GM21528 (cell line): Measurements from ENCODE around the gene RILPL1.
"Not testable (repeated sequence)": the region's sequence is repeated elsewhere in the genome, so short reads cannot be mapped to it uniquely, and the experiment has no call there.

Source experiments
- ATAC-seq: cut with Tn5 transposase; IDR thresholded peaks from one replicate; pipeline ENCODE4 v1.9.1; 2021; ENCODE audit warnings: mild to moderate bottlenecking, moderate library complexity; ENCODE audit not compliant: unreplicated experiment, low FRiP score

Gene RILPL1

GRCh38 chr12:123498126-123498825 lies 35.2 kb downstream of the RILPL1 start:
- ATAC-seq, result no peak

DNA sequence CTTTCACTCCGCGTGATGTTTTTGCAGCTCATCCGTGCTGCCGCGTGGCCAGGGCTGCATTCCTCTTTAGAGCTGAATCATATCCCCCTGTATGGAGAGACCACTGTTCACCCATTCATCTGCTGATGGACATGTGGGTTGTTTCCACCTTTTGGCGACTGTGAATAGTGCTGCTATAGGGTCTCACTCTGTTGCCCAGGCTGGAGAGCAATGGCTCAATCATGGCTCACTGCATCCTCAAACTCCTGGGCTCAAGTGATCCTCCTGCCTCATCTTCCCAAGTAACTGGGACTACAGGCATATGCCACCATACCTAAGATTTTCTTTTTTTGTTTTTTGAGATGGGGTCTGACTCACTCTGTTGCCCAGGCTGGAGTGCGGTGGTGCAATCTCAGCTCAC lies 36.5 kb downstream of the RILPL1 start:
- ATAC-seq, result no peak

DNA sequence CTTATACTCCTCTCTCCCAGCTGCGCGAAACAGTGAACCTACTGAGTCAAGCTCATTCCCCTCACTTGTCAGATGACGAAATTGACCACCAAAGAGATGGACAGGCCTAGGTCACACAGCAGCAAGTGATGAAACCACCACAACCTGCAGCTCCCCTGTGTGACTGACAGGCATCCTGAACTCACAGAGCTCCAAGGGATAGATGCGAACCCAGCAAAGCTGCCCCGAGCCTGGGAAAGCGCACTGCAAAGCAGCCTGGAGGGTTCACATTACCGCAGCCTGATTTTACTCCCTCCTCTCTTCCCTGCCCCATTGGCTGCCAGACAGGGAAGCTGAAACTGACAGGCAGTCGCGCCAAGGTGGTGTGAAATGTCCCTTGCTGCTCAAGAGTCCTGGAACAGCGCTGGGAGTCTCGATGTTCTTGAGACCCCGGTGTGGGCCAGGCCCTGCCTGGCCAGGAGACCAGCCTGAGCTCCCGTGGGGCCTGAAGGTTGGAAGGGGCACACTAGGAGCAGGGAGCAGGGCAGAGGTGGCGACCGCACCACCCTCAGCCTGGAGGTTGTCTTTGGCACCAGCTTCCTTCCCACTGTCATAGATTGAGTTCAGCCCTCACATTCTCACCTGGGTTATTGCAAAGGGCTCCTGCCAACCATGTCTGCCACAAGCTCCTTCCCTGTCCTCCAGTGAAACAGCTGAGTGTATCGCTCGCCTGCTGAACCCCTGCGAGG lies 39.2 kb downstream of the RILPL1 start:
- no peak for ATAC-seq

DNA sequence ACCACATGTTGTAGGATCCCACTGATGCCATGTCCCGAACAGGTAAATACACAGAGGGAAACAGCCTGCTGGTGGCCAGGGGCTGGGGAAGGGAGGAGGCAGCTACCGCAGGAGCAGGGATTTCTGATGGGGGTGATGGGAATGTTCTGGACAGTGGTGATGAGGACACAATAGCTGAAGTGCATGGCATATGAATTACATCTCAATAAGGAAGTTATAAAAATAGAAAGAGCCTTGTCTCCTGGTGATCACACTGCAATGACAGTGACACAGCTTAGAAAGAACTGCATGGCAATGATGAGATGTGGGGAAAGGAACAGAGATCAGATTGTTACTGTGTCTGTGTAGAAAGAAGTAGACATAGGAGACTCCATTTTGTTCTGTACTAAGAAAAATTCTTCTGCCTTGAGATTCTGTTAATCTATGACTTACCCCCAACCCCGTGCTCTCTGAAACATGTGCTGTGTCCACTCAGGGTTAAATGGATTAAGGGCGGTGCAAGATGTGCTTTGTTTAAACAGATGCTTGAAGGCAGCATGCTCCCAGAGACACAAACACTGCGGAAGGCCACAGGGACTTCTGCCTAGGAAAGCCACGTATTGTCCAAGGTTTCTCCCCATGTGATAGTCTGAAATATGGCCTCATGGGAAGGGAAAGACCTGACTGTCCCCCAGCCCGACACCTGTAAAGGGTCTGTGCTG lies 41.0 kb downstream of the RILPL1 start:
- not testable (repeated sequence) for ATAC-seq

DNA sequence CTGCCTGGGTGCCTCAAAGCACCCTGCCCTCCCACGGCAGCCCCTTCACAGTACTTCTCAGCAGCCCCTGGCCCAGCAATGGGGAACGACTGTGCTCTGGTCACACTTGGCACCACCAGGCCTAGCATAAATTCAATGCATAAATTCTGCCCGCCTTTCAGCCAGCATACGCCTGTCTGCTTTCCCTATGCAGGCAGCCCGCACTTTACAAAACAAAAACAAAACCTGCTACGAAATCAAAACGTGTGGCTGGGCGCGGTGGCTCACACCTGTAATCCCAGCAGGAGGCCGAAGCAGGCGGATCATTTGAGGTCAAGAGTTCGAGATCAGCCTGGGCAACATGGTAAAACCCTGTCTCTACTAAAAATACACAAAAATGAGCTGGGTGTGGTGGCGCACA lies 42.0 kb downstream of the RILPL1 start:
- ATAC-seq, result no peak

DNA sequence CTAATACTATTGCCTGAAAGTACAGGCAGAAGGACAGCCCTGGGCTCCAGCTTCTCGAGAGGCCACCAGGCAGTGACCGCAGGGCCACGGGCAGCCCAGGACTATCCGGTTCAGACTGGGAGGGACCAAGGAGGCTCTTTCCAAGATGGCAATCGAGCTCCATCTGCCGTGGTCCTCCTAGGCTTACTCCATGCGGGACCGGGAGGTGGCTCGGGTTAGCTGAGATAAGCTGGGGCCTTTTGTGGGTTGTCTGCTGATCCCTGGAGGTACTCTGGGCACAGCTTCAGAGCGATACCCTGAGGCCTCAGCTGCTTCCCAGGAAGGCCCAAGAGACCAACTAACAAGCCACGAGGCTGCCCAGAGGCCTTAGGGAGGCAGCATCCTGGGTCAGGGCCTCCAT lies 42.5 kb downstream of the RILPL1 start:
- no peak for ATAC-seq

DNA sequence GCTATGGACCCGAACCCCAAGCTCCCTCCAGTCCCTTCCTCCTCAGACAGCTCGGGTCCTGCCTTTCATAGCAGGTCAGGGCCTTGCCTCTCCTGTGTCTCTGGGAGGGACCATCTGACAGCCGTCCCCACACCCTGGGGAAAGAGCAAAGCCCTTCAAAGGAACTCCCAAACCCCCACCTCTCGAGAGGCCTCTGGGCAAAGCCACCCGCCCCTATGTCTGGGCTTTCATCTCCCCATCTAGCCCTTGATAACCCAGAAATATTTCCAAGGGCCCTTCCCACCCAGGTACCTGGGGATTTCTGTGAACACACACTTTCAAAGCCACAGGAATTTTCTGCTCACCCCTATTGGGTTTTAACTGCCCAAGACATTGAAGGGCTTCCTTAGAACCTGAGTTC lies 43.4 kb downstream of the RILPL1 start:
- no peak for ATAC-seq

DNA sequence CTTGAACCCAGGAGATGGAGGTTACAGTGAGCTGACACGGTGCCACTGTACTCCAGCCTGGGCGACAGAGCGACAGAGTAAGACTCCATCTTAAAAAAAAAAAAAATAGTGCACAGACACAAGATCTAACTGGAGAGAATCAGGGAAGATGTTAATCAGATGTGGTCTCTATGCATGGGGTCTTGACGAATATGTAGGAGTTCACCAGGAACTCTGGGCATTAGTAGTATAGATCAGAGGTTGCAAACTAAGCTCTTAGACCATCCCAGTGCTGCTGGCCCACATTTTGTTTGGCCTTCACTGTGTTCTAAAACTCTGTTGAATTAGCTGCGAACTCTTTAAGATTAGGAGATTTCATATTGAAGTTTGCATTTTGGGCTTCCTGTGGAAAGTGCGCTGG lies 43.9 kb downstream of the RILPL1 start:
- ATAC-seq, result no peak

GRCh38 chr12:123488539-123489230 lies 44.8 kb downstream of the RILPL1 start:
- ATAC-seq, result no peak

DNA sequence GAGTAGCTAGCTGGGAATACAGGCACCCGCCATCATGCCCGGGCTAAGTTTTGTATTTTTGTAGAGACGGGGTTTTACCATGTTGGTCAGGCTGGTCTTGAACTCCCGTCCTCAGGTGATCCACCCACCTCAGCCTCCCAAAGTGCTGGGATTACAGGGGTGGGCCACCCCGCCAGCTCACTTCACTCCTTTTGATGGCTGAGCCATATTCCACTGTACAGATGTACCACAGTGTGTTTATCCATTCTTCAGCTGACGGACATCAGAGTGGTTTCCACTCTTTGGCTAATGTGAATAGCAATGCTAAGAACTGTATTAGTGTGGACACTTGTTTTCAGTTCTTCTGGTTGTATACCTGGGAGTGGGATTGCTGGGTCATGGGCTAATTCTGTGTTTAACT lies 46.1 kb downstream of the RILPL1 start:
- ATAC-seq, result no peak

DNA sequence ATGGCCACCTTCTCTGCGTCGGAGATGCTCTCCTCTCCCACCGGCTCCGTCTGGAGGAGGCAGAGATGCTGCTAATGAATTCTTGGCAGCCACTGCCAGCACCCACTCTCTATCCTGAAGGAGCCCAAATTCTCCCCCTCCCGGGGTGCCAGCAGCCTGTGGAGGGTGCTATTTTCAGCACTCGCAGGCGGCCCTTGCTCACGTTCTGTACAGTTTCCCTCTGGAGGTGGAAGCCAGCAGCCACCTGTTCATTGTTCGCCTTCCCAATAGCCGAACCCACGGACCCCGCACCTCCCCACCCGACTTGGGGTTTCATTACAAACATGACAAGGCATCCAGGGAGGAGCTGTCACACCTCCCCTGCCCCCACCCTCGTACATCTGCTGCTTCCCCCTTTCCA lies 47.8 kb downstream of the RILPL1 start:
- no peak for ATAC-seq

- no peak for ATAC-seq
Measured at GRCh38 chr12:123483602-123484248, 49.8 kb downstream of the RILPL1 start.

DNA sequence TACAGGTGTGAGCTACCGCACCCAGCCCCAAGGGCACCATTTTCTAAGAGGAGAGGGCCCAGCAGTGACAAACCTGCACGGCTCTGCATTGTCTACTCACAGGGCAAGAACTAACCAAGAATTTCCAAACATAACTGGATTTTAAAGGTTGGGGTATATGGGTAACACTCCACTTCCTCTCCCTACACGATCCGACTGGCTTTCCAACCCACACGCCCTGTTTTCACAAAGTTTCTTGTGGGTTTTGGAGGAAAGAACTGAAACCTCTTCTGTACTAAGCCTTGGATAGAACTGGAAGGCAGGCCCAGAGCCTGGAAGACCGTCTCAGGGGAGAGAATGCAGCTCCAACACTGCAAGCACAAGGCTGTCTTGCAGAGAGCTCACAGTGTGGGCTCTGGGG lies 50.6 kb downstream of the RILPL1 start:
- no peak for ATAC-seq

- ATAC-seq, result not testable (repeated sequence)
Measured at GRCh38 chr12:123481251-123481650, 52.3 kb downstream of the RILPL1 start.

GRCh38 chr12:123479442-123480180 lies 53.9 kb downstream of the RILPL1 start:
- ATAC-seq, result no peak

DNA sequence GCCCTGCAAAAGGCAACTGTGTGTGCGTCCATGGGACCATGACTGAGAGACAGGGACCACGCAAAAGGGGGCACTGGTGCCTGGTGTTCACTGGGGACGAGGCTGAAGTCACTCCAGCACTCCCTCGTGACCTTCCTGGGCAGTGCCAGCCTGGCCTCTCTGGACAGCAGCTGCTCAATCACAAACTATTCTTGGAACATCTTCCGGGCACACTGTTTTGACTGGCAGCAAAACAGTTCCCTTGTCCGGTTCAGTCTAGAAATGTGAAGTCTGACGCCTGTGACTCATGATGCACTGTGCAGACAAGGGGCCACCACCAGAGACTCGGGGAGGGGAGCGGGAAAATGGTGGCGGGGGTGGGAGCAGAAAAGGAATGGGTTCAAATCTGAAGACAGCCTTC lies 54.8 kb downstream of the RILPL1 start:
- no peak for ATAC-seq

- no peak for ATAC-seq
Measured at GRCh38 chr12:123478069-123478468, 55.5 kb downstream of the RILPL1 start.

GRCh38 chr12:123475246-123475703 lies 58.2 kb downstream of the RILPL1 start:
- ATAC-seq, result no peak

DNA sequence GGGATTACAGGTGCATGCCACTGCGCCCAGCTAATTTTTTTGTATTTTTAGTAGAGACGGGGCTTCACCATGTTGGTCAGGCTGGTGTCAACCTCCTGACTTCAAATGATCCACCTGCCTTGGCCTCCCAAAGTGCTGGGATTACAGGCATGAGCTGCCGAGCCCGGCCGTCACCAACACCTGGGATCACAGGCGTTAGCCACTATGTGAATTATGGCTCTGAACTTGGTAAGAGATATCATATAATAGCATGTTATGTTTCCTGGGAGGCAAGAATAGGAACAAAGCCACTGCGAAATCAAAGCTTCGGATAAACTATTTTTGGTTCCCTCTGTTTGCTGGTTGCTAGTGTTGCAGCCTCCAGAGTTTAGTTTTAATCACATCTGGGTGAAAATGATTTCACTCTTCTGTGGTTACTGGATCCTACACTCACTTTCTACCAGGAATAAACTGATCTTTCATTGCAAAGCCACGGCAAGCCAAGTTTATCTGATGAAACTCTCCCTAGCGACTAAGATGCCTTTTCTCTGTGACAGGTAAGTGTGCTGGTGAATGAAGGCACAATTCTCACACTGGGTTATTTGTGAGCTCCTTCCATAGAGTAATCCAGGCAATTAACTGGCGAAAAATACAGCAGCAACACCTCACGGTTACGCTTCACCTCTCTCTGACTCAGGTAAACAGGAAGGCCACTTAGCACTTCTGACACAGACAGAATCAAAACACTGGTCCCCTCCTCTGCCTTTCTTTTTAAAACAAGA lies 58.9 kb downstream of the RILPL1 start:
- no peak for ATAC-seq
